Skeletal muscle tissue (tissue), 4 donors: ENCODE data around the gene CASKIN2. TPM values are rescaled to one million over a fixed set of nuclear protein-coding genes. Genes with fewer than 3 reads are reported as not detected.

ENCODE experiments used
- H3K27ac ChIP-seq: one replicate; pipeline ENCODE4 v1.7.0; 2013; ENCODE audit warnings: mild to moderate bottlenecking, low read depth, low read length, inconsistent platforms
- H3K27me3 ChIP-seq, 3 donors: one replicate each; pipeline ENCODE4 v1.7.0; 2013; ENCODE audit warnings: low read length in 3 of 3; ENCODE audit not compliant: control insufficient read depth in 3 of 3, insufficient read depth in 3 of 3
- H3K36me3 ChIP-seq, 3 donors: one replicate each; pipeline ENCODE4 v1.7.0; 2013; ENCODE audit warnings: low read length in 3 of 3; ENCODE audit not compliant: control insufficient read depth in 3 of 3, insufficient read depth in 3 of 3
- H3K4me1 ChIP-seq, 3 donors: one replicate each; pipeline ENCODE4 v1.7.0; 2013; ENCODE audit warnings: low read length in 3 of 3, mild to moderate bottlenecking in 3 of 3; ENCODE audit not compliant: control insufficient read depth in 3 of 3, insufficient read depth in 3 of 3
- H3K4me3 ChIP-seq, 3 donors: one replicate each; pipeline ENCODE4 v1.7.0; 2013; ENCODE audit warnings: low read length in 3 of 3
- H3K9ac ChIP-seq, 3 donors: one replicate each; pipeline ENCODE4 v1.7.0; 2013; ENCODE audit warnings: low read length in 3 of 3, mild to moderate bottlenecking in 3 of 3, moderate library complexity in 2 of 3, low read depth in 1 of 3
- H3K9me3 ChIP-seq, 3 donors: one replicate each; pipeline ENCODE4 v1.7.0; 2013; ENCODE audit warnings: low read length in 3 of 3; ENCODE audit not compliant: control insufficient read depth in 3 of 3
- total RNA-seq: library from RNA; depleted of rRNA; stranded (reverse); fragments of >200 nt; gene quantifications from one replicate; pipeline ENCODE4 v1.2.3, GENCODE V29; 2014
- donor health status: Osteomylitis.

The CASKIN2 gene
- total RNA-seq, 1 donor from 2014 or later = 8.9 TPM

DNA sequence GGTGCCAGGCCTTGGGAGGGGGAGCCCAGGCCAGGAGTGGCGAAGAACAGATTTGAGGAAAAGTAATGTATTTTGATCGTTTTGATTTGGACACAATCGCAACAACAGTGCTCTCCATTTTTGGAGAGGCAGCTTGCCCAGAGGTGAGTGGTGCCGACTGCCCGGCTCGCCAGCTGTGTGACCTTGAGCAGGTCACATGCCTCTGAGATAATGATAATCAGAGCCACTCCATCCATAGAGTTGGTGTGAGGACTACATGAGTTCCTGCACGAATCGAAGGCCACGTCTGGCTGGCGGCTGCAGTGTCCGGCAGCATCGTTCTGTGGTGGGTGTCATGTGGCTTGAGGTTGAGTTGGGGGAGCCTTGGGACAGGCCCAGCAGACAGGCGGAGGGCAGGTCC, 30.8 kb upstream of the CASKIN2 start:
- Histone ChIP-seq H3K27me3 (no peaks in the 10 kb centered on the region), H3K4me1 (peaks cover 0 to 9% (median 6%) of the 10 kb centered on the region in 3 donors), H3K4me3 (no peak overlapping the region), H3K27ac (no peak overlapping the region), H3K9me3 (no peaks in the 10 kb centered on the region), H3K9ac (no peak overlapping the region), H3K36me3 (no peaks in the 10 kb centered on the region)

DNA sequence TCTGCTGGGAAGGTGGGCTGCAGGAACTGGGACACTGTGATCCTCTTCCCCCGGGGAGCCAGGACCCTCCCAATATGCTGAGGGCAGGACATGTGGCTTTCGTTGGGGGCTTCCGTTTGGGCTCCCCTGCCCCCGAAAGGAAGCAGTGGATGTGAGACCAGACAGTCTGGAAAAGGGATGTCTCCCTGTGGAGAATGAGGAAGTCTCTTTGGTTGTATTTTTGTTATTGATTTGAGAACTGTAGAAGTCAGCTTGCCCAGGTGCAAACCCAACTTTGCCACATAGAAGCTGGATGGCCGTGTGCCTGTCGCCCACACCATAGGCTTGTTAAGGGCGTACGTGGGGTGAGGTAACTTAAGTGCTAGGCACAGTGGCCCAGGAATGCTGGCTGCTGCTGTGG, 28.9 kb upstream of the CASKIN2 start:
- Histone ChIP-seq H3K4me1 (peaks cover 0 to 4% (median 3%) of the 10 kb centered on the region in 3 donors), H3K4me3 (no peak overlapping the region), H3K9ac (no peak overlapping the region), H3K9me3 (no peaks in the 10 kb centered on the region), H3K36me3 (no peaks in the 10 kb centered on the region), H3K27ac (no peak overlapping the region), H3K27me3 (no peaks in the 10 kb centered on the region)

DNA sequence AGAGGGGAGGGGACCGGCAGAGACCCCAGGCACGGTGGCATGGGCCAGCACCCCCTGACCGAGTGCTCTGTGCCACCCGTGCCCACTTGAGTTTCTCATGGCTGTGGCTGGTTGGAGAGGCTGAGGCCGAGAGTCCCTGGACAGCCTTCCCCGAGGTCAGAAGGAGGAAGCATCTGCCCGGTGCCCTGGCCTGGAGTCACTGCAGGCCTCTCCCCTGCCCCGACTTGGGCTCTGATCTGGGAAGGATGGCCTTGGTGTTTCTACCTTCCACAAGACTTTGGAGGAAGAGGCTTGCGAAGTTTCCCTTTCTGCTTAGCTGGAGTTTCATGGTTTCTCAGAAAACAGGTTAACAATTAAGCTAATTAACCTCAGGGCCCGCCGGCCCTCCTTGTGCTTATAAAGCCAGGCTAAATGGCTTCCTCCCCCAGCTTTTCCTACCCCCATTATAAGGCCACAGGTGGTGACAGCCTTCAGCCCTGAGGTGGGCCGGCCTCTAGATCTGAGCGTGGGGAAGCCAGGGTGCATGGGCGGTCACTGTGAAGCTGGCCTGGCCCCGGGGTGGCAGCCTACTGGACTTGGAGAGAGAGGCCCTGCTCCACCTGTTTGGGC, 27.5 kb upstream of the CASKIN2 start:
- no peak overlapping the region for H3K27ac ChIP-seq
- H3K9ac ChIP-seq = no peak overlapping the region
- no peaks in the 10 kb centered on the region for H3K4me1 ChIP-seq
- no peaks in the 10 kb centered on the region for H3K36me3 ChIP-seq
- H3K4me3 ChIP-seq = no peak overlapping the region
- H3K9me3 ChIP-seq = no peaks in the 10 kb centered on the region
- H3K27me3 ChIP-seq = no peaks in the 10 kb centered on the region

DNA sequence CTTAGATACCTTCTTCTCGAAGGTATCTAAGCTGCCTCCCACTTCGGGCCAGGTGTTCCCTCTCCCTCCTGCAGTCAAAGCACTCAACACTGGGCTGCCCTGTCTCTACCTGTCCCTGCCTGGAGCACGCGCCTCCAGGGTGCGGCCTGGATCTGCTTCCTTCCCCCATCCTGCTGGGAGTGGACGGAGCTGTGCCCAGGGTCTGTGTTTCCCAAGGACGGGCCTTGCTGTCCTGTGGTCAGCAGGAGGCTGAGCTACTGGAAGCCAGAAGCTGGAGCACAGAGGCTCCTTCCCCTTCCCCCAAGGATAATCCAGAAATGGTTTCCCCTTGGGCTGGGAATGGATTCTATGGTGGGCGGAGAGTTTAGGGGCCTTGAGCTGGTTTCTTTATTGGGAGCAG, 26.9 kb upstream of the CASKIN2 start:
- Histone ChIP-seq H3K9me3 (no peaks in the 10 kb centered on the region), H3K4me1 (no peaks in the 10 kb centered on the region), H3K36me3 (no peaks in the 10 kb centered on the region), H3K27ac (no peak overlapping the region), H3K9ac (no peak overlapping the region), H3K27me3 (no peaks in the 10 kb centered on the region), H3K4me3 (no peak overlapping the region)

DNA sequence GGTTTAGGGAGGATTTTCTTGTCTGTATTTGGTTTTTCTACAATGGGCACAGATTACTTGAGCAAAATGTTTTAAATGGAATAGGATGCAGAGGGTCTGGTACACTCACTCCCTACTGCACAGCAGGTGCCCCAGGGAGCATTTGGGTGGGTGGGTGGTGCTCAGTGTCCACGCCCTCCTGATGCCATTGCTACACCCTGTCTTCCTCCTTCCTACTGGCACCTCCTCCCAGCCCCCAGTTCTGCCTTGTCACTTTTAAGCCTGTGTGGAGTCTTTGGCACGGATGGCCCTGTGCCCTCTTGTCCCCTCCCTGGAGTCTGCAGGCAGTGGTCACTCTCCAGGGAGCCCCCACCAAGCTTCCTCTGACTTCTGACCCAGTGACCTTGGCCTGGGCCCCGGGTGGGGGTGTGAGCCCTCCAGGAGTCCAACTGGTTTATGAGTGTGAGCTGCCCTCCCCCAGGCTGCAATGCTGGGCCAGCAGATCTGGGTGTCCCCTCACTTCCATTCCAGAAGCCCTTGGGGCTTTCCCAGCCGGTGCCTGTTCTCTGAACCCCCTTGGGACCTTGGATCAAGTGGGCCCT, 25.7 kb upstream of the CASKIN2 start:
- Histone ChIP-seq H3K4me1 (no peaks in the 10 kb centered on the region), H3K36me3 (no peaks in the 10 kb centered on the region), H3K9ac (no peak overlapping the region), H3K9me3 (no peaks in the 10 kb centered on the region), H3K27me3 (no peaks in the 10 kb centered on the region), H3K4me3 (no peak overlapping the region), H3K27ac (no peak overlapping the region)

DNA sequence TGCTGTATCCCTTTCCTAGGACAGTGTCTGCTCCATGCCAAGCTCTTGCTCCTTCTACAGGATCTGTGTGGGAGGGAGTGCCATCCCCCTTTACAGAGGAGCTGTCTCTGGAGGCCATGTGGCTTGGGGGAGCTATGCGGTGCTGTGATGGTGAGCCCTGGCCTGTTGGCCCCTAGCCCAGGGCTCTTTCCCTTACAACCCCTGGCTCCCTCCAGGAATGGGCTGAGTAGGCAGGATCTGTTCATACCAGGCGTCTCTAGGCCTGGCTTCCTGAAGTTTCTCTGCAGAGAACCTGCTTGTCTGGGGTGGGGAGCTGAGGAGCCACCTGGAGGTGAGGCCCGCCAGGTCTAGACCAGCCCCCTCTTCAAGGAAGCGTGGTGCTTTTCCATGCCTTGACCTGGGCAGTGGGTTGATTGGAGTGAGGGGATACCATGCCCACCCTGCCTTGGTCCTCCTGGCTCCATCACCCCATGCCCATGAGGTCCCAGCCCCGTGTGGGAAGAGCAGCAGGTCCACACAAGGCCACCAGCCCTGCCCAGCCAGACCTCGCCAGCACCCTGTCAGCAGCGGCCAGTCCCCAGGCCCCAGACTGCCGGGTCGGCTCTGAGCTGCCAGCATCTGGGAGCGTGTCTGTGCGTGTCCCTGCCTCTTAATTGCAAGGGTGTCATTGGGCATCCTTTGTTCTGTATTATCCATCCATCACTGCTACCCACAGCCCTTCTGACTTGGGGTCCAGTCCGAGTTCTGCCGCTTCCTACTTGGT, 24.8 kb upstream of the CASKIN2 start:
- Histone ChIP-seq H3K36me3 (no peaks in the 10 kb centered on the region), H3K27ac (no peak overlapping the region), H3K27me3 (no peaks in the 10 kb centered on the region), H3K4me3 (no peak overlapping the region), H3K9ac (no peak overlapping the region), H3K4me1 (no peaks in the 10 kb centered on the region), H3K9me3 (no peaks in the 10 kb centered on the region)

DNA sequence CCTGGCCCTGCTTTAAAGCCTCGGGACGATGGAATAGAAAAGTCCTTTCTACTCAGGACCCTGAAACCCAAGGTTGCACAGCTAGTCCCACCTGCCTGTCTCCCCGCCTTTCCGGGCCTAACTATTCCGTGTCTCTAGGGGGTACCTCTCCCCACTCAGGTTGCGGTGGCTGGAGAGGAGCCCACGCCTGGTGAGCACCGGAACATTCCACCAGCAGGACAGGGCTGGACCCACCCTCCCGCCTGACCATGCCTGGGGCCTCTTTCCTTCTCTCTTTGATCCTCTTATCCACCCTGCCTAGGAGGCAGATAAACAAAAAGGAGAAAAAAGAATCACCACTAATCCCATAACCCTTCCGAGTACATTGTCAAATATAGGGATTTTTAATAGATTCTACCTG, 21.0 kb upstream of the CASKIN2 start:
- Histone ChIP-seq H3K9me3 (no peaks in the 10 kb centered on the region), H3K4me1 (no peaks in the 10 kb centered on the region), H3K27me3 (peaks cover 0 to 3% (median 2%) of the 10 kb centered on the region in 3 donors), H3K4me3 (no peak overlapping the region), H3K9ac (no peak overlapping the region), H3K36me3 (no peaks in the 10 kb centered on the region), H3K27ac (no peak overlapping the region)

DNA sequence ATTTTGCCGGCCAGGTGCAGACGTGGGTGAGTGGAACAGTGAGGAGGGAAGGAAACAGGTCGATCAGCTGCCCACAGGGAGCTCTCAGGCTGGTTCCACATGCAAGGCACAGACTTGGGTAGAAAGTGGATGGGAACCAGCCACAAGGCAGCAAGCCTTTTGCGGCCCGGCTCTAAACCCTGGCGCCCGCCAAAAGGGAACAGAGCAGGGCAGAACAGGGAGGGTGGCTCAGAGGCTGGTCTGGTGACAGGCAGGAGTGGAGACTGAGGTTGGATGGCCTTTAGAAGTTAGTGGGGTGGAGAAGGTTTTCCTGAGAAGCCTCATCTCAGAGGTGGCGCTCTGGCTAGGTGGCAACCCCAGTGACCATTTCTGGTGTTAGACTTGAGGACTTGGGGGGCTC, 20.5 kb upstream of the CASKIN2 start:
- Histone ChIP-seq H3K4me1 (no peaks in the 10 kb centered on the region), H3K36me3 (no peaks in the 10 kb centered on the region), H3K9me3 (no peaks in the 10 kb centered on the region), H3K9ac (no peak overlapping the region), H3K27me3 (peaks cover 0 to 3% (median 2%) of the 10 kb centered on the region in 3 donors), H3K4me3 (no peak overlapping the region), H3K27ac (no peak overlapping the region)

DNA sequence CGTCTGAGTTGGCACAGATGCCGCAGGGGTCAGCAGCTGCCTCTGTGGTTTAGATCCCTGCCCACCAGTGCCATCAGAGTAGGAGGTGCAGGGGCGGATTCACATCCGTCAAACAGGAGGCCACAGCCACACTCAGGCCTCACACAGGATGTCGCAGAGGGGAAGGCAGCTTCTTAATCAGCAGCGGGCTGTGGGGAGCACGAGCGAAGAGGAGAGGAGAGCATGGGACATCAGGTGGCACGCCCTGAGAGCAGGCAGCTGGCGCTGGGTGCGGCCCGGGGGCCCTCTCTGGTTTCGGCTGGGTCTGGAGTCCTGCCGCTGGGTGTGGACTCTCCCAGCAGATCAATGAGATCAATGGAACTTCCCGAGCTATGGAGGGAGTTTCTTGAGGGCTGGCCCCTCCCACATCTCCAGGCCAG, 19.8 kb upstream of the CASKIN2 start:
- peaks cover 0 to 3% (median 2%) of the 10 kb centered on the region in 3 donors for H3K27me3 ChIP-seq
- H3K4me1 ChIP-seq = no peaks in the 10 kb centered on the region
- no peaks in the 10 kb centered on the region for H3K9me3 ChIP-seq
- no peaks in the 10 kb centered on the region for H3K36me3 ChIP-seq
- H3K27ac ChIP-seq = no peak overlapping the region
- H3K9ac ChIP-seq = no peak overlapping the region
- no peak overlapping the region for H3K4me3 ChIP-seq

DNA sequence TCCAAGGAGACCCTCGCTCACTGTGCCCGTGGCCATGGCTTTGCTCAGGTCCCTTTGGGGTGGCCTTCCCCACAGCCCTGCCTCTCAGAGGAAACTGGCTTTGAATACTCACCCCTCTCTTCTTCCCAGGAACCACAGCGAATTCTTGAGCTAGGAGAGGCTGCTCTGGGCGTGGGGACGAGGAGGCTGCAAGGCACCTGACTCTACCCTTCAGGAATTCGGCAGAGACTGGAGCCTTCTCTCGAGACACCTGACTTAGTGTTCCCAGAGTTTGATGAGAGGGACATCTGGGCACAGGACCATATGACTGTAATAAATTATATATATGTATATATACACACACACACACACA, 16.4 kb upstream of the CASKIN2 start:
- Histone ChIP-seq H3K9ac (no peak overlapping the region), H3K9me3 (no peaks in the 10 kb centered on the region), H3K27me3 (peaks cover under 1 to 3% (median 2%) of the 10 kb centered on the region in 3 donors), H3K27ac (no peak overlapping the region), H3K4me1 (peaks cover 0 to 1% (median under 1%) of the 10 kb centered on the region in 3 donors), H3K36me3 (no peaks in the 10 kb centered on the region), H3K4me3 (no peak overlapping the region)
